Stomach (tissue), 9 donors: ENCODE results near the gene C1orf21. TPM values are rescaled to one million over a fixed set of nuclear protein-coding genes. Genes with fewer than 3 reads are reported as not detected.
A peak's percentile ranks its signal among the peaks of the same experiment; 100 is the strongest.

Experiments used
- DNase-seq, 2 donors: peaks; one replicate each; pipeline versions ENCODE4 v3.0.0 to v3.0.0-alpha.2; 2013 to 2019
- H3K27ac ChIP-seq, 5 donors: fragments of 200-600 bp in 4 of 5; sonication (generic) in 4 of 5; one replicate each; pipeline ENCODE4 v1.5.1; 2013 to 2019; ENCODE audit warnings: mild to moderate bottlenecking in 1 of 5, moderate library complexity in 1 of 5
- H3K27me3 ChIP-seq, 3 donors: fragments of 200-600 bp; sonication (generic); one replicate each; pipeline ENCODE4 v1.5.1; 2017 to 2019; ENCODE audit warnings: mixed run types in 1 of 3
- H3K36me3 ChIP-seq, 4 donors: fragments of 200-600 bp; sonication (generic); 1 replicate in 3 of 4; 2 replicates in 1 of 4; pipeline ENCODE4 v1.5.1; 2016 to 2019
- H3K4me1 ChIP-seq, 4 donors: fragments of 200-600 bp; sonication (generic); one replicate each; pipeline ENCODE4 v1.5.1; 2016 to 2019
- H3K4me3 ChIP-seq, 4 donors: fragments of 200-600 bp; sonication (generic) in 3 of 4; one replicate each; pipeline ENCODE4 v1.5.1; 2016 to 2019; ENCODE audit warnings: mild to moderate bottlenecking in 1 of 4
- H3K9me3 ChIP-seq, 4 donors: fragments of 200-600 bp; sonication (generic); one replicate each; pipeline ENCODE4 v1.5.1; 2016 to 2019
- CTCF ChIP-seq, 7 experiments: fragments of 450-650 bp in 4 of 7; fragments of 200-600 bp in 3 of 7; sonication (generic) in 3 of 7; IDR thresholded peaks; one replicate each; pipeline ENCODE4 v1.5.1; 2016 to 2019; ENCODE audit warnings: antibody characterized with exemption in 7 of 7, control low read depth in 2 of 7, mild to moderate bottlenecking in 1 of 7
- EP300 ChIP-seq: sonication (generic); formaldehyde crosslinking; IDR thresholded peaks from one replicate; pipeline ENCODE4 v1.6.1; 2017; ENCODE audit warnings: antibody characterized with exemption
- POLR2A ChIP-seq, 4 donors: fragments of 450-650 bp; IDR thresholded peaks; one replicate each; pipeline ENCODE4 v1.6.1; 2016; ENCODE audit warnings: antibody characterized with exemption in 4 of 4, control low read depth in 2 of 4, mild to moderate bottlenecking in 1 of 4, moderate library complexity in 1 of 4
- POLR2AphosphoS5 ChIP-seq, 3 donors: sonication (generic); formaldehyde crosslinking; IDR thresholded peaks; one replicate each; pipeline ENCODE4 v1.6.1; 2016; ENCODE audit warnings: antibody characterized with exemption in 3 of 3
- WGBS, 5 donors: extraction: QIAGEN DNeasy Blood & Tissue Kit in 3 of 5; methylation state at CpG; one replicate each; pipeline versions ENCODE4 v1.1.5 to v1.1.7; 2013 to 2018; 5-methylcytosine and 5-hydroxymethylcytosine counted together
- intact Hi-C: fragments of 100-400 bp; cut with DNase I; formaldehyde crosslinking; loops from one replicate; pipeline ENCODE4 v1.15.1; 2023; ENCODE audit warnings: low total_unique reads
- polyA plus RNA-seq, 3 donors: library from polyadenylated mRNA; stranded (reverse); fragments of 200-250 nt; gene quantifications; one replicate each; pipeline ENCODE4 v1.2.3, GENCODE V29; 2013
- total RNA-seq, 5 donors: library from RNA; depleted of rRNA; stranded (reverse); fragments of >200 nt; gene quantifications; one replicate each; pipeline versions ENCODE4 v1.1.0 to v1.2.3, GENCODE V29; 2014 to 2016
- donor health status: healthy with polysubstance abuse.
- donor health status: Bipolar disorder and iron deficiency.
- donor health status: healthy.

The C1orf21 gene
- total and polyA plus RNA-seq, 8 donors: 10.1 to 114 (median 37.4) TPM

- TF ChIP-seq EP300: no peak
- no peak for TF ChIP-seq POLR2AphosphoS5 (IDR thresholded peaks at IDR 0.05)
- no peak for TF ChIP-seq POLR2A (IDR thresholded peaks at IDR 0.05)
- TF ChIP-seq CTCF (IDR thresholded peaks at IDR 0.05): no peak
Observed at GRCh38 chr1:184438363-184438762, 51.5 kb downstream of the C1orf21 start.

GRCh38 chr1:184442260-184442659 lies 55.4 kb downstream of the C1orf21 start:
- no peaks in the 10 kb centered on the region for H3K36me3 ChIP-seq
- H3K27ac ChIP-seq: no peak overlapping the region
- no peaks in the 10 kb centered on the region for H3K27me3 ChIP-seq
- DNase-seq: no peak
- intact Hi-C loops: no loop called here
- WGBS, 5 donors: 30 to 66% (median 42%) methylated on average over 3 of the region's 3 CpGs
- H3K4me3 ChIP-seq: no peak overlapping the region
- no peaks in the 10 kb centered on the region for H3K9me3 ChIP-seq
- peaks cover 0 to 39% (median 9%) of the 10 kb centered on the region in 4 donors for H3K4me1 ChIP-seq
- TF ChIP-seq CTCF (IDR thresholded peaks at IDR 0.05) (no peak), EP300 (no peak), POLR2AphosphoS5 (IDR thresholded peaks at IDR 0.05) (no peak), POLR2A (IDR thresholded peaks at IDR 0.05) (no peak)

More at GRCh38 chr1:184438363-184438762, 51.5 kb downstream of the C1orf21 start:
- intact Hi-C loops: no loop called here
- 91 to 100% (median 95%) methylated on average over 2 of the region's 2 CpGs for WGBS, 5 donors
- no peak overlapping the region for H3K4me3 ChIP-seq
- H3K36me3 ChIP-seq: no peaks in the 10 kb centered on the region
- no peak for DNase-seq
- no peaks in the 10 kb centered on the region for H3K9me3 ChIP-seq
- H3K27me3 ChIP-seq: no peaks in the 10 kb centered on the region
- peaks cover 0 to 41% (median 8%) of the 10 kb centered on the region in 4 donors for H3K4me1 ChIP-seq
- peak overlapping the region in 1 of 5 donors; percentile 1 for H3K27ac ChIP-seq

DNA sequence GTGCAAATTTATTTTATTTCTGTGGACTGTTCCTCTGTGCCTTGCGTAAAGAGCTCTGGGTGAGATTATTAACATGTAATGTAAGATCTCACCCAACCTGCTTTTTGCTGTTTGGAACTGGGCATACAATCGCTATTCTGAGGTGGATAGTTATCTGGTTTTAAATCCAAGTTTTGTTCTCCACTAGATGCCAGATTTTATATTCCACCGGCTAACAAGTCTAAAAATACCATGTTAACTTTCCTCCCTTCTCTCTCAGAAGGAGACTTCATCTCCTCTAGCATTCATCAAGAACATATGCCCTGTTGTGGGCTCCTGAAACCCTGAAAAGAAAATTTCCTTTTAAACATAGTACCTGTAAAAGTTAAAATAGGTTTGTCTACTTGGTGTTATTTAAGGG lies 56.4 kb downstream of the C1orf21 start:
- Histone ChIP-seq H3K27me3 (no peaks in the 10 kb centered on the region), H3K36me3 (no peaks in the 10 kb centered on the region), H3K4me1 (peaks cover 0 to 31% (median 9%) of the 10 kb centered on the region in 4 donors), H3K27ac (no peak overlapping the region), H3K4me3 (no peak overlapping the region), H3K9me3 (no peaks in the 10 kb centered on the region)
- TF ChIP-seq POLR2A (IDR thresholded peaks at IDR 0.05): no peak
- DNase-seq: no peak
- 43 to 59% (median 48%) methylated on average over 3 of the region's 3 CpGs for WGBS, 5 donors
- intact Hi-C loops: no loop called here

DNA sequence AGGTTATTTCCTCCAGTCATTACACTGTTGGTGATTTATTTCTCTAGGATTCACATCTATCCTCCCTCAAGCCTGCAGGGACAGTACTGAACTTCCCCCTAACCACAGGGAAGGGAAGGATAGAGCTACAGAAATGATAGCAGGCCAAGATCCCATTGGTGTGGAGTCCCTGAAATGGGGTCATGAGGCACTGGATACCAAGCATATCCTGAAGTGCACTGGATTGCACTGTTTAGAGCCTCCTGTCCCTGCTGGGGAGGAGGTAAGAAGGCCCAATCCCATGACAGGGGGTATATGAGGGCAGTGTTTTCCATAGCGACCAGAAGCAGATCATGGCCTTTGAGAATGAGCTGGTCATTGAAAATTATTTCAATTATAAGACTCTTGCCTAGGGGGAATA lies 56.8 kb downstream of the C1orf21 start:
- no peaks in the 10 kb centered on the region for H3K9me3 ChIP-seq
- no peak for DNase-seq
- H3K27me3 ChIP-seq: no peaks in the 10 kb centered on the region
- peaks cover 0 to 28% (median 9%) of the 10 kb centered on the region in 4 donors for H3K4me1 ChIP-seq
- TF ChIP-seq CTCF (IDR thresholded peaks at IDR 0.05): no peak
- TF ChIP-seq POLR2AphosphoS5 (IDR thresholded peaks at IDR 0.05): no peak
- TF ChIP-seq POLR2A (IDR thresholded peaks at IDR 0.05): no peak
- TF ChIP-seq EP300: no peak
- H3K36me3 ChIP-seq: no peaks in the 10 kb centered on the region
- H3K27ac ChIP-seq: no peak overlapping the region
- intact Hi-C loops: no loop called here
- no peak overlapping the region for H3K4me3 ChIP-seq
- WGBS, 5 donors: 87 to 100% (median 91%) methylated on average over 1 of the region's 1 CpG

- no peak for DNase-seq
- no peak overlapping the region for H3K4me3 ChIP-seq
- WGBS, 5 donors: 92 to 97% (median 94%) methylated on average over 4 of the region's 4 CpGs
- H3K27ac ChIP-seq: no peak overlapping the region
- H3K36me3 ChIP-seq: no peaks in the 10 kb centered on the region
- TF ChIP-seq POLR2A (IDR thresholded peaks at IDR 0.05): no peak
- no peak for TF ChIP-seq CTCF (IDR thresholded peaks at IDR 0.05)
- no peak for TF ChIP-seq EP300
- no peak for TF ChIP-seq POLR2AphosphoS5 (IDR thresholded peaks at IDR 0.05)
- H3K9me3 ChIP-seq: no peaks in the 10 kb centered on the region
- H3K4me1 ChIP-seq: peaks cover 0 to 28% (median 9%) of the 10 kb centered on the region in 4 donors
- H3K27me3 ChIP-seq: no peaks in the 10 kb centered on the region
- intact Hi-C loops: no loop called here
Observed at GRCh38 chr1:184445997-184446396, 59.2 kb downstream of the C1orf21 start.
